NCI-H2171 treated with DMSO at 0.1 percent for 48 hours (cell line): Measurements from ENCODE around the gene OMP.
"Not testable (repeated sequence)": the region's sequence is repeated elsewhere in the genome, so short reads cannot be mapped to it uniquely, and the experiment has no call there.

ENCODE experiments used
- DNase-seq: peaks from one replicate; lab custom pipeline; 2025; lab: John Stamatoyannopoulos, UW

The OMP gene, protein sequence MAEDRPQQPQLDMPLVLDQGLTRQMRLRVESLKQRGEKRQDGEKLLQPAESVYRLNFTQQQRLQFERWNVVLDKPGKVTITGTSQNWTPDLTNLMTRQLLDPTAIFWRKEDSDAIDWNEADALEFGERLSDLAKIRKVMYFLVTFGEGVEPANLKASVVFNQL

DNA sequence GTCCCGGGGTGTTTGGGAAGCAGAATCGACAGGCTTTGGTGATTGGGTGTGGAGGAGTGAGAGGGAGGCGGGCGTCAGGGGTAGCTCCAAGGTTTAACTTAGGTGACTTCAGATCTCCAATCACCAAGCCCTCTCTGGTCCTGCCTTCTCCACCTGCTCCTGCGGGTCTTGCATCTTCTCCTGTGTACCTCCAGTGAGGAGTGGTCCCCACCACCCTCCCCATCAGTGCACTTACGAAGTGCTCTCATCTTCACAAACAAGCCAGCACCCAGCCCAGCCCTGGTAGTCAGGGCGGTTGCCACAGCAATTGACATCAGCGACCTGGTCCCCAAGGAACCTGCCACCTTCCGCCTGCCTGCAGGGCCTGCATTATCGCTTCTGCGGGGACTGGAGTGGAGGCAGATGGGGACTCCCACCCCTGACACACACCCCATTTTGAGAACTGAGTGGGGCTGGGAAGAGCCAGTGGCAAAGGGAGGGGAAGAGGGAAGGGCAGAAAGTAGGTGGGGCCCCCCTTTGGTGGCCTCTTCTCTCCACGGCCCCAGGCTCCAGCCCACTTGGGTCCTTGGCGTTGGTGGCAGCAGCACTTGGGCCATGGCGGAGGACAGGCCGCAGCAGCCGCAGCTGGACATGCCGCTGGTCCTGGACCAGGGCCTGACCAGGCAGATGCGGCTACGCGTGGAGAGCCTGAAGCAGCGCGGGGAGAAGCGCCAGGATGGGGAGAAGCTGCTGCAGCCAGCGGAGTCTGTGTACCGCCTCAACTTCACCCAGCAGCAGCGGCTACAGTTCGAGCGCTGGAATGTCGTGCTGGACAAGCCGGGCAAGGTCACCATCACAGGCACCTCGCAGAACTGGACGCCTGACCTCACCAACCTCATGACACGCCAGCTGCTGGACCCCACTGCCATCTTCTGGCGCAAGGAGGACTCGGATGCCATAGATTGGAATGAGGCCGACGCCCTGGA is at the start of gene OMP:
Gene OMP, plus strand, starts transcription at position 595 of the 965 bp plus-strand sequence. Its CDS starts 0 bp downstream, at position 595.
- DNase-seq, result peak; percentile 39

DNA sequence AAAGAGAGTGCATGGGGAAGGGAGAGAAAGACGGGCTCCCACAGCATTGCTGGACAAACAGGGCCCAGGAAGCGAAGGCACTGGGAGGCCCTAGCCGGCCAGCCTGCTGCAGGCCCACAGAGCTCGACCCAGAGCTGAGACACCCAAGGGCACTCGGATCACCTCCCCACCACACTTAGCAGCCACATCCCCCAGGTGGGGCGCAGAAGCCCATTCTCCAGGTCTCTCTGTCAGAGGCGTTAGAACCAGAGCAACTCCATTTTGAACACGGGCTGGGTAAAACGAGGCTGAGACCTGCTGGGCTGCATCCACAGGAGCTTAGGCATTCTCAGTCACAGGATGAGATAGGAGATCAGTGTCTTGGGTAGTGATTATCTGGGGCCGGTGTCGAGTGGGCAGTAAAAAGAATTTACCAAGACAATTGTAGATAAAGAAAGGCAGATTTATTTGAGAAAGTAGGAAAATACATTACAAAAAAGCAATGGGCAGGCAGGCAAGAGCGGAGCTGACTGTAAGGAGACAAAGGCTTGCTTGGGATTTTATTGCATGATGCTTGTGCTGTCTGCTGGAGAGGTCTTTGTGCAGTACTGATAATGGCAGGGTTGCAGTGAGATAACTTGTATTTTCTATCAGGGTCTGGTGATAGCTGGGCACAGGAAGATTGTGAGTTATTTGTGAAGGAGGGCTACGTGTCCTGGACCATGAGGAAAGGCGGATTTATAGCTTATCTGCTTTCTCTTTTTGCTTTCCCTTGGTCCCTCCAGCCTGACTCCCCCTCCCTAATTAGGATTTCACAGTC is 49.2 kb upstream of the OMP start:
- DNase-seq, result no peak

DNA sequence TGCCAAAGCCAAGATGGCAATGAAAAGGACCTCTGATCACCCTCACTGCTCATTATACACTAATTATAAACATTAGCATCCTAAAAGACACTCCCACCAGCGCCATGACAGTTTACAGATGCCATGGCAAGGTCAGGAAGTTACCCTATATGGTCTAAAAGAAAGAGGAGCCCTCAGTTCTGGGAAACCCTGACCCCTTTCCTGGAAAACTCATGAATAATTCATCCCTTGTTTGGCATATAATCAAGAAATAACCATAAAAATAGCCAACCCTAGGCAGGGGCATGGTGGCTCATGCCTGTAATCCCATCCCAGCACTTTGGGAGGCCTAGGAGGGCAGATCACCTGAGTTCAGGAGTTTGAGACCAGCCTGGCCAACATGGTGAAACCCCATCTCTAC is 48.6 kb upstream of the OMP start:
- no peak for DNase-seq

DNA sequence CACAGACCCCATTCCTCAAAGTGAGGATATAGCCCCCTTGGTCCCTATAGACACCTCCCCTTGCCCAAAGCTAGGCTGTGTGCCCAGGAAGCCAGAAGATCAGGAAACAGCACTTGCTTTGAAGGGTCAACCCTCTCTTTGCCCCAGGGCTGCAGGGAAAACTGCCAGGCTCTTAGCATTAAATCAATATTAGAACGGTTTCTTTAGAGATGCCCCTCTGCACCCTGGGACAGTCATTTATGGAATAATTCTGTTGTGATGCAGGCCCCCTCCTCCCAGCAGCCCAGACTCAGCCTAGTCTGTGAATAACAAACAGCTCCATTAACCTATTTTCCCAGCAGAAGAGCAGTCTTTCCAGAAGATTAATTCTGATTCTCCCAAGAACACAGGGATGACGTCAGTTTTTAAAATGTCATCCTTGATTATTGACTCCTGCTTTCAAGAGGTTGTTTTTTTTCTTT is 47.5 kb upstream of the OMP start:
- no peak for DNase-seq

DNA sequence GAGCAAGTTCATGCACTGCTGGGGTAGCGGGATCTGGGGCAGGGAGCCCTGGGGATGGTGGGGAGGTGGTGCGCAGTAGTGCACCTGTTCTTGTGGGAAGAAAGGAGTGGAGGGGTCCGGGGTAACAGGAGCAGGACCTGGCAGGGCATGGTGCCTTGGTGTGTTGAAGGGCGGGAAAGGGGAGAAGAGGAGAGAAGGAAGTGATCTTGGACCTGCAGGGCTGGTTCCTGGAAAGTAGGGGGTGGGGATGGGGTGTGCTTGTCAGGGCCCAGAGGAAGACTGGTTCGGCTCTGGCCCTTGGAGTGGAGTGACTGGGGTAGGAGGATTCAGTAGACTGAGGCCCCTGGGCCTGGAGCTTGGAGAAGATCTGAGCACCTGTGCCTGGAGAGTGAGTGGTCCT is 46.7 kb upstream of the OMP start:
- no peak for DNase-seq

DNA sequence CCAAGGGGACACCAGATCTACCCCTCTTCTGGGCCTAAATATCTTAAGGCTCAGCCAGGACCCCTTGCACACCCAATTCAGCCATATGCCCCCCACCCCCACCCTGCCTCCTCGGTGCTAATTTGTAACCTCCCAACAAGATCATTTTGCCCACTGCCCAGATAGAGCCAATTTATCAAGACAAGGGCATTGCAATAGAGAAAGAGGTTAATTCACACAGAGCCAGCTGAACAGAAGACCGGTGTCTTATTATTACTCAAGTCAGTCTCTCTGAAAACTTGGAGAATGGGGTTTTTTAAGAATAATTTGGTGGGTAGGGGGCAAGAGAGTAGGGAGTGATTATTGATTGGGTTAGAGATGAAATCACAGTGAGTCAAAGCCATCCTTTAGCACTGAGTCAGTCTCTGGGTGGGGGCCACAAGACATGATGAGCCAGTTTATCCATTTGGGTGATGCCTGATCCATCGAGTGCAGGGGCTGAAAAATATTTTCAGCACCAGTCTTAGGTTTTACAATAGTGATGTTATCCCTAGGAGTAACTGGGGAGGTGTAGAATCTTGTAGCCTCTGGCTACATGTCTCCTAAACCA is 45.7 kb upstream of the OMP start:
- DNase-seq, result no peak

DNA sequence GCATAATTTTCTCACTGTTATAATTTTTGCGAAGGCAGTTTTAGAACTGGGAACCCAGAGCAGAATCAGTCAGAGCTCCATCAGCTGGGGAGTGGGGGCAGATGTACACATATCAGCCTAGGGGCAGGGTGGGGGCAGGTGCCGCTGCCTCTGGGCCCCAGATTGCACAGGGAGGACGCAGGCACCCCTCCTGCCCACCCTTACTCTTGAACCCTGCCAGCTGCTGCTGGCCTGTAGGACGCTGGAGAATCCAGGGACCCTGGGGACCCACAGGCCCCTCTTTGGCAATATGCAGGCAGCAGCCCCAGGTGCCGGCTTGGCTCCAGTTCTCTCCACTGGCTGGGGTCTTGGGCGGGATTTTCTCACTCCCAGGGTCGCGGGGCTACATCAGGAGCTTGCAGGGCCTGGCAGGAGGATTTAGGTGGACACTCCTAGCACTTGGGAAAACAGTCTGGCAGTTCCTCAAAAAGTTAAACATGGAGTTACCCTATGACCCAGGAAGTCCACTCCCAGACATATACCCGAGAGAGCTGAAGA is 44.6 kb upstream of the OMP start:
- DNase-seq, result no peak

DNA sequence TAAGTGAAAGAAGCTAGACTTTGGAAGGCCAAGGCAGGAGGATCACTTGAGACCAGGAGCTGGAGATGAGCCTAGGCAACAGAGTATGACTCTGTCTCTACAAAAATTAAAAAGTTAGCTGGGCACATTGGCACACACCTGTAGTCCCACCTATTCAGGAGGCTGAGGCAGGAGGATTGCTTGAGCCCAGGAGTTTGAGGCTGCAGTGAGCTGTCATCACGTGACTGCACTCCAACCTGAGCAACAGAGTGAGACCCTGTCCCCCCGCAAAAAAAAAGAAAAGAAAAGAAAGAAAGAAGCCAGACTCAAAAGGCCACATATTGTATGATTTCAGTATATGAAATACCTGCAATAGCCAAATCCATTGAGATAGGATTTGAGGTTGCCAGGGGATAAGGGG is 43.7 kb upstream of the OMP start:
- DNase-seq, result no peak

DNA sequence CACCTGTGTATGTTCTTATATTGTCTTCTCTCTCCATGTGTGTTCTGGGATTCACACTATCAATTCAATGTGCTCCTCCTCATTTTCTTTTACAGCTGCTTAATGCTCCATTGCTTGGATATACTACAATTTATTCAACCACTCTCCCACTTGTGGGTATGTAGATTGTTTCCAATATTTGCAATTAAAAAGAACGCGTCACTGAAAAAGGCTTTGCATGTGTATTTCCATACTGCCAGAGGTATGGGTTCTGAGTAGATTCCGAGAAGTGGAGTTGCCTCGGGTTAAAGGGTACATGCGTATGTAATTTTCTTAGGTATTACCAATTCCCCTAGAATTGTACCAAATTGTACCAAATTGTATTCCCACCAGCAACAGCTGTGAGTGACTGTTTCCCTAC is 42.8 kb upstream of the OMP start:
- DNase-seq, result no peak

DNA sequence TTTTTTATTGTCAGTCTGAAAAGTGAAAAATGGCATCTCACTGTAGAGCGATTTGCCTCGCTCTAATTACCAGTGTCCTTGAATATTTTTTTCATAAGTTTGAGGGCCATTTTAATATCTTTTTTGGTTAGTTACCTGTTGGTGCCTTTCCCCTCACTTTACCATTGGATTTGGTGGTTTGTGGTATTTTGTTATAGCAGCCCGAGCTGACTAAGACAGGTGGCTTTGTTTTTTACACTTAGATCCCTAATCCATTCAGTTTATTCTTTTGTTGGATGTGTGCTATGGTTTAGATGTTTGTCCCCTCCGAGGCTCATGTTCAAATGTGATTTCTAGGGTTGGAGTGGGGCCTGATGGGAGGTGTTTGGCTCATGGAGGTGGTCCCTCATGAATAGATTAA is 42.4 kb upstream of the OMP start:
- DNase-seq, result no peak

DNA sequence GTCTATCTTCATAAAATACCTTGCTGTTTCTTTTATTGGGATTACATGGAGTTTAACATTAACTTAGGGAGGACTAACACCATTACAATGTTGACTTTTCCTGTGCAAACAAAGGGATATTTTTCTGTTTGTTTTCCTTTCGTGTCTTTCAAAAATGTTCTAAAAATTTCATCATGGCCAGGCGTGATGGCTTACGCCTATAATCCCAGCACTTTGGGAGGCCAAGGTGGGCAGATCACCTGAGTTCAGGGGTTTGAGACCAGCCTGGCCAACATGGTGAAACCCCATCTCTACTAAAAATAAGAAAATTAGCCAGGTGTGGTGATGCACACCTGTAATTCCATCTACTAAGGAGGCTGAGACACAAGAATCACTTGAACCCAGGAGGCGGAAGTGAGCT is 41.4 kb upstream of the OMP start:
- DNase-seq, result not testable (repeated sequence)

DNA sequence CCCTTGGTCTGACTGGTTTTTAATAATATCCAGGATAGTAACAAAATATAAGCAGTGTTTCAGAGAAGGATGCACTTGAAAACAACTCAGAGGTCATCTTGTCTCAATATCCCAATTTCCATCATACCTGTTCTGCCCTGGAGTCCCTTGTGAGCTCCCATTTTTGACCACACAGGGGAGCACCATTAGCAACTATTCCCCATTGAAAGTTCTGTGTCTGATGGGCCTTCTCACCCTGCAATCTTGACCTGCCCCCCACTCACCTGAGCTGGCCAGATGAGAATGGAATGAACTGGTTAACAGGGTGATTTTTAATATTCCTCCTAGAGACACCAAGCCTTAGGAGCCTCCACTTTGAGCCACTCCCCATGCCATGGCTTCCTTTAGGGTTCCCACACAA is 39.7 kb upstream of the OMP start:
- DNase-seq, result no peak

DNA sequence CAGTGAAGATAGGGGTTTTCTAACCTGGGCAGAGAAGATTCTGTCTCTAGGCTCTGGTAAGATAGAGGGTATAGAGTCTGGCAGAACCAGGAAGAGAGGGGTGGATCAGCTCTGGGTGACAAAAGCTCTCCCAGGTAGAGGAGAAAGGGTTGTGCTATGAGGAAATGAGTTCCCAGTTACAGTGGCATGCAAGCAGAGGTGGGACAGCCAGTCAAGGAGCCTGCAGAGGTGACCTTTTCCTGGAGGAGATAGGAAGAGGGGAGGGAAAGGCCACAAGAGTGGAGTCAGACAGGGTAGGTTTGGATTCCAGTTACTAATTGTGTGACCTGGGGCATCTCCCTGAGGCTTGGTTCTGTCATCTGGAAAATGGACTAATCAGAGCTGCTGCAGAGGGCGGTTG is 39.2 kb upstream of the OMP start:
- no peak for DNase-seq

DNA sequence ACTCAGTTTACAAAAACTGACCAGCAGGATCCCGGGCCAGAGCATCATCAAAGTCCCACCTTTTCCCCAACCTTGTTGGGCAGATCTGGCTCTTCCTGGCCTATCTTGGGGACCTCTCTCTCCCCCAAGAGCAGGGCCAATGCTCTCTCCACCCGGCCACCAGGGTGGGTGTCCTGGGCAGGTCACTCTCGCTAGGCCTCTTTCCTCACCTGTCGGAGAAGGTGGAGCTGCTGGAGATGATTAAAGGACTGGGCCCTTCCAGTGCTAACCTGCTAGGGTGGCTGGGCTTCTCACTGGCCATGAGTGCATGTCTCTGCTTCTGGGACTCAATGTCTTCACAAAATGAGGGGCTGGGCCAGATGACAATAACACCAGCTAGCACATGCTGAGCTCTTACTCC is 38.8 kb upstream of the OMP start:
- no peak for DNase-seq

DNA sequence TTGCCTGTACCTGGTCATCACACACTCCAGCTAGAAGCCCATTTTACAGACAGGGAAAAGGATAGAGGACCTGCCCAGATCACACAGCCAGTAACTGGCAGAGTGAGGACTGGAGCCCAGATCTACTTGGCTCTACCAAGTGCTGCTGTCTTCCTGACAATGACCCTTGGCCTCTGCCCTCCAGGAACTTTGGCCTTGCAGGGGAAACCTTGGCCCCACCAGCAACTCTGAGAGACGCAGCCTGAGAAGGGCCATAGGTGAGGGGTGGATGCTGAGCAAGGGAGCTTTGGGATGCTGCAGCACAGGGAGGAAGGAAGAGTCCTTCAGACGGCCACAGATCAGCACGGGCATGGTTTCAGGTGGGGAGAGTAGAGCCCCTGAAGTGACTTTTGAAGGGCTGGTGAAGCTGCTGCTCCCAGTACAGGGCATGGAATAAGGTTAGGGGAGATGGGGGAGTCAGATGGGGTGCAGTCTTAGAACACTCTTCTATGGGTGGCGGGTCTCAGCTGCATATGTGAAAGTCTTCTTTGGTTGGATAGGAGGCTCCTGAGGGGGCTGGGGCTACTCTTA is 37.9 kb upstream of the OMP start:
- no peak for DNase-seq

DNA sequence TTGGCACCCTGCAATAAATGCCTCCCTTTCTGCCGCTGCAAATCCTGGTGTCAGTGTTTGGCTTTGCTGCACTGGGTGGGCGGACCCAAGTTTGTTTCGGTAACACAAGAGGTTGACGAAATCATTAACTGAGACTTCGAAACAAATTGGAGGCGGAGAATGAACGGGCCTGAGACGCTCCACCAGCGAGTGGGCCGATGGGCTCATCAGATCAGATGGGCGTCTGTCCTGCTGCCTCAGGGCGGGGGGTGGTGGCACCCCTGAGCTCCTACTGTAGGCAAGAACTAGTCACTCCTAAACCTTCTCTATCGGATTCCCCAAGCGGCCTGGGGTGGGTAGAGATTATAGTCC is 36.8 kb upstream of the OMP start:
- DNase-seq, result no peak

DNA sequence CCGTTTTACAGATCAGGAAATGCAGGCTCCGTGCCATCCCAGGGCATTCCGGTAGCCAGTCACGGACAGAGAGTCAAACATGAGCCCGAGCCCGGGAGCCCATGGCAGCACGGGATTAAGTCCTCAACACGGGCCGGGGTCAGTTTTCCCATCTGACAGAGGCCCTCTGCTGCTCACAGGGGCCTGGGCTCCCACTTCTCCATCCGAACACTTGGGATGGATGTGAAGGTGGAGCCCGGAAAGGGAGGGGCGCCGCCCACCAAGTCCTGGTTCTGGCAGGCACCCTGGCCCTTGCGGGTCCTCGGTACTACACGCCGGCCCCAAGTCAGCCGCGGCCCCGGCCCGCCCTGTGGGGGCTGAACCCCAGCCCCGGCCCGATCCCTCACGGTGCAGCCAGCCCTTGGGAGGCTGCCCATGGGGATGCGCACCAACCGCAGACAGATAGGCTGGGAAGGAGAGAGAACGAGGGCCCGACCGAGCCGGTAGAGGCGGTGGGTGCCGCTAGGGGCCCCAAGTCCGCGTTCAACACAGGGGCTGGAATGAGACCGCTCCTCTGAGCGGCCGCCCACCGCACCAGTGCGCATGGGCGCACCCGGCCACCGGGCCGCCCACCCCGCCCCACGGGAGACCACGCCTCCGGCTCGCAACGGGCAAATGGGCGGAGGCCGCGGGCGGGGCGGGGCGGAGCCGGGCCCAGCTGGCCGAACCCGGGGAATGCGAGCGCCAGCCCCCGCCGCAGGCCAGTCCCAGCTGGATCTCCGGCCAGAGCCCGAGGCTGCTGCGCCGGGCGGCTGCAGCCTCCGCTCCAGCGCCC is 36.2 kb upstream of the OMP start, which contains the start of gene CAPN5:
Gene CAPN5, plus strand, starts transcription at position 743 of the 814 bp plus-strand sequence. CDS start 17,916 bp downstream, outside the sequence.
- peak; percentile 60 for DNase-seq

DNA sequence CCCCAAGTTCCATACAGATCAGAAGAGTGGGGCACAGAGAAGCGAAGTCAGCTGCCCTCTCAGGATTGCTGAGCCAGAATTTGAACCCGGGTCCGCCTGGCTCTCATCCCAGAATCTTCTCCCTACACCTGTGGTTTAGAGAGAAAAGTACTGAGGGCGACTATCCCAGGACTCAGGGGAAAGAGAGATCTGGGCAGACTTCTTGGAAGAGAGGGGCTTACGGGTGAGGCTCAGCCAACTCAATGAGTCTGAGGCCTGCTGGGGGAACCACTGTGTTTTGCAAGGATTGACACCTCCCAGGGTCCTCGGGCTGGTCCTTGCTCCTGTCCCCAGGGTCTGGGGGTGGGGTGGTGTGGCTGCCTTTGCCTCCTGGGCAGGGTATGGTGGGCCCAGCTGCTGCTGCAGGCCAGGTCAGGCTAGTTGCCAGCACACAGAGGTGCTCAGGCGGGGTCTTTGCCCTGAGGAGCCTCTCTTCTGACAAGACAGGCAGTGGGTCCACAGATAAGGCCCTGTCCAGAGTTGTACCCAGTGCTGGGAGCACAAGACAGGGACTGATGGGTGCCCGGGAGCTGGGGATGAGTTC is 34.7 kb upstream of the OMP start:
- DNase-seq, result no peak

DNA sequence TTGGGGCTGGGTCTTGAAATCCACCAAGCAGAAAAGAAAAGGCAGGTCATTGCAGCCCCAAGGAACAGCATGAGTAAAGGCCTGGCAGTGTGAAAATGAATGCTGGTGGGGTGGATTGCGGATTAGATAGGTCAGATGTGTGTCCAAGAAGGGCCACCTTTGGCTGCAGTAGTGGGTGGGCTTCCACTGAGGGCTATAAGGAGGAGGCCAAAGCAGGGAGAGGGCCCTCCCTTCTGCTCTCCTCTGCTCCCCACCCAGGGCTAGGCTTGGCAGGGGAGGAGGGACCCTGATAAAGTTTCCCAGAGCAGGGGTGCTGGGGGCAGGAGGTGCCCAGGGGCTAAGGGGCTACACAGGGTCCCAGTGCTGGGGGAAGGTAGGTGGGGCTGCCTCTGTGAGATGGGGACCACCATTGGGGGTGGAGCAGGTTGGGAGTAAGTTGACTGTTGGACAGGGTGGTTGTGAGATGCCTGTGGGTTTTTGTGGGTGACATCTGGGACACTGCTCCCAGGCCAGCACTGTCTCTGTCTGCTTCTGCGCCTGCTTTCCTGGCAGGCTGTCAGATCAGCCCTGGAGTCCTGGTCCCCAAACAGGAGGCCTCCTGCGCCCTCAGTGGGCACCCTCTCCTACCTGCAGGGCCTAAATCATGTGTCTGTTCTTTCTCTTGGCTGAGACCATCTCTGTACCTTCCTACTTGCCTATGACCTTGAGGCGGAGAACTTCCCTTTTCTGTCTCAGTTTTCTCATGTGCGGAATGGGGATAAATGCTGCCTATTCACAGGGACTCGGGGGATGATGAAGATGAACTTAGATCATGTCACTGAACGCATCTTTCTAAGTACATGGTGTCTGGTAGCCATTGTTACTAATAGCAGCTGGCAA is 33.9 kb upstream of the OMP start:
- DNase-seq, result no peak
